Right renal pelvis (tissue), 4 donors: ENCODE data around the gene ARL15. TPM values are rescaled to one million over a fixed set of nuclear protein-coding genes. Genes with fewer than 3 reads are reported as not detected.

Experiments used
- DNase-seq, 4 donors: peaks; one replicate each; pipeline ENCODE4 v3.0.0-alpha.2; 2013; ENCODE audit warnings: low read depth in 4 of 4, low spot score in 3 of 4, missing footprints in 1 of 4
- polyA plus RNA-seq, 4 donors: library from polyadenylated mRNA; unstranded; fragments of 120-200 nt; gene quantifications; one replicate each; pipeline ENCODE4 v1.2.1, GENCODE V29; 2013; ENCODE audit not compliant: insufficient read length in 4 of 4

Gene ARL15
- polyA plus RNA-seq, 4 donors = 28.3 to 38.5 (median 36.5) TPM

GRCh38 chr5:54254482-54255198, 55.7 kb downstream of the ARL15 start:
- DNase-seq = no peak

DNA sequence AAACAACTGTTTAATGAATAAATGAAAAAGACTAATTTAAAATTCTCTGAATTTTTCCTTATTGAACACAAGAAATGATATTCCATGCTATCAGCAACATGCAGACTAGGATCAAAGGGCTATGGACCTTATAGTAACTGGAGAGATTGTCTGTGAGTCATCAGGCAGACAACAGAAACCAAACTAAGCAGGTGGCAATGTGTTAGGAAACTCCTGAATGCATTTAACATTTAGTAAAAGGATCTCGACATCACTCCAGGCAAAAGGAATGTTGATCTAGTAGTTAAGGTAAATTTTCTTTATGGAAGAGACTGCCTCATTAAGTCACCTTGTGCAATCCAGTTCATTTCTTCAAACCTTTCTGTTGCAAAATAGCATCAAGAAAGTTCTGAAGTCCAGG, 58.4 kb downstream of the ARL15 start:
- DNase-seq = no peak

DNA sequence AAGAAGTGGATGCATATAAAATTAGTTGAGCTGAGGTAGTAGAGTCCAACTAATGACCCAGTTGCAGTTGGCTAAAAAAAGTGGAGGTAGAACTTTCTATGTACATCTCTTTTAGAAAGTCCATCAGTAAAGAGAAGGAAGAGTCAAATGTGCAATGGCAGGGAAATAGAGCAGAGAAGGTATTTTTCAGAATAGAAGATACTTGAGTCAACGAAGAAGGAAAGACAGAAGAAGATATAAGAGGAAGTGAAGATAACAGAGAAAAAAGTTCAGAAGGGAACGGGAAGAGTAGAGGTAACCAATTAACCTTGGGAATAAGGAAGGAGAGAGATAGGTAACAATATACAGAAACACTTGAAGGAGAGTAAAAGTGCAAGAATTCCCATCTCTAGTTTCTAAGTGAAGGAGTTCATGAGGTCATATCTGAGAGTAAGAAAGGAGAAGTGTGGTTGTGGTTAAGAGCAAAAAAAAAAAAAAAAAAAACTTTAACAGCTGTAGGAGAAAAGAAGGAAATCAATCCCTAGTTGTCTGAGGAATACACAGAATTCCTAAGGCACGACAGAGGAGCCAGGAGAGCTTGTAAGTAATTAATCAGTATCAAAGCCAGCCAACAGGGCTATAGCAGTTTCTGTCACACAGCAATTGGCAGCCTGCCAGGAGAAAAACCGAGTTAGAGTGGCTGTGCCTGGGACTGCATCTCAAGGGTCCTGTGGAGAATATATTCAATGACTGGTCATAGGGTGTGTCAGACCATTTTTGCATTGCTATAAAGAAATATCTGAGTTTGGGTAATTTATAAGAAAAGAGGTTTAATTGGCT, 61.0 kb downstream of the ARL15 start:
- no peak for DNase-seq

DNA sequence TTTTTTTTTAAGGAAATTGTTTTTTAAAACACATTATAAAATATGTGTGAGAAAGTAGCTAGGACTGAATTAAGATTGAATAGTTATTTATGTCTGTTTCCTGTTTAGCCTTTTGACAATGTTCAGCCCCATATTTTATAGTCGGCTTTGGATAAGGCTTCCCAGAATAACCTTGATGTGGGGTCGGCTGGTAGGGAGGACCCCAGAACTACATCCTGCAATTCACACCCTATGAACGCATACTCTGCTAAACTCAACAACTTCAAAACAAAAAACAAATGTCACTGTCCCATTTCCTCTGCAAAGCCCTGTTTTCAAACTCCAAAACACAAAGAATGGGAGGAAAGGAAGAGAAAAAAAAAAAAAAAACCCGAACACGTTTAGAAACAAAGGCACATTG, 63.1 kb downstream of the ARL15 start:
- DNase-seq = no peak

DNA sequence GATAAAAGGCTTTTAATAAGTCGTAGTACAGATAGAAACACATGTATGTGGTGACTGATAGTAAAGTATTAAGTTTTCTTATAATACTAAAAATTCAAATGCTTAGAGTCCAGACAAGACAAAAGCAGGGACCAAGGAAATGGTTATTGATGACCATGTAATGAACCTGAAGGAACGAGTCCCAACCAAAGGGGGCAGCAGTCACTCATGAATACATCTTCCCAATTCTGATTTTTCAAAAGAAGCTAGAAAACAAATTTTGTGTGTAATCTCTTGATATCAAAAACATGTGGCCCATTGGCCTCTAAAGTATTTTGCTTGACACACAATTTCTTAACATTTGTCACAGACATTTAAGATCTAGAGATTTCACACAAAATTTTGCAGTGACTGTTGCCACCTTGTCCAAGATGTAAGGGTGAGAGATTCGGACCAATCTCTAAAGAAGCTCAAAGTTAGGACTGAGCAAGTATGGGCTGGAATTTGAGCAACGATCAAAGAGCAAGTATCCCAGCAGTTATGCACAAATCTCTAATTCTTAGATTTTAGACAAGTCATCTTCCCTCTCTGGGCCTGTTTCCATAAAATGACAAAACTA, 66.8 kb downstream of the ARL15 start:
- no peak for DNase-seq

- DNase-seq = no peak
These were observed 68.1 kb downstream of the ARL15 start for GRCh38 chr5:54242297-54242696.

DNA sequence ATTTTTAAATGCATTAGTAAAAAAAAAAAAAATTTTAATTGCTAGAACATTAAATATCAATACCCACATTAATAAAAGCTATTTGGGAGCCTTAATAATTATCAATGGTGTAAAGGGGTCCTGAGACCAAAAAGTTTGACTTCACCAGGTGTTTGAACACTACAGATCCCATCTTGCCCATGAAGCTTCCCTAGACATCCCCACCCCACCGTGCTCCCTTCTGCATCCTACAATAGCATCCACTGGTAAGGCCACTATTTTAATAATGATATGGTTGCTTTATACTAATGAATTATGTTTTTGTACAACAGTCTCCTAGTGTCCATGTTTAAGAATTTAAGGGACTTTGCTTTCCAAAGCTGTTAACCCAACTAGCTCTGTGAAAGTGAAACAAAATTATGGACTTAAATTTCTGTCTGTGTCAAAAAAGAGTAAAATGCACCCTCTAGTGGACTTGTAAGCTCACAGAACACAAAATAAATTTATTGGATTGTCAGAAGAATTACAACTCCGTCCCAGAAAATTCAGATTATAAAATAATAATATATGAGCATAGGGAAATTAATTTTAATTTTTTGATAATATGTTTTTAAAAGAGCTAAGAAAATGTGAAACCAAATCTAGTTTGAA, 76.0 kb downstream of the ARL15 start:
- DNase-seq = no peak

DNA sequence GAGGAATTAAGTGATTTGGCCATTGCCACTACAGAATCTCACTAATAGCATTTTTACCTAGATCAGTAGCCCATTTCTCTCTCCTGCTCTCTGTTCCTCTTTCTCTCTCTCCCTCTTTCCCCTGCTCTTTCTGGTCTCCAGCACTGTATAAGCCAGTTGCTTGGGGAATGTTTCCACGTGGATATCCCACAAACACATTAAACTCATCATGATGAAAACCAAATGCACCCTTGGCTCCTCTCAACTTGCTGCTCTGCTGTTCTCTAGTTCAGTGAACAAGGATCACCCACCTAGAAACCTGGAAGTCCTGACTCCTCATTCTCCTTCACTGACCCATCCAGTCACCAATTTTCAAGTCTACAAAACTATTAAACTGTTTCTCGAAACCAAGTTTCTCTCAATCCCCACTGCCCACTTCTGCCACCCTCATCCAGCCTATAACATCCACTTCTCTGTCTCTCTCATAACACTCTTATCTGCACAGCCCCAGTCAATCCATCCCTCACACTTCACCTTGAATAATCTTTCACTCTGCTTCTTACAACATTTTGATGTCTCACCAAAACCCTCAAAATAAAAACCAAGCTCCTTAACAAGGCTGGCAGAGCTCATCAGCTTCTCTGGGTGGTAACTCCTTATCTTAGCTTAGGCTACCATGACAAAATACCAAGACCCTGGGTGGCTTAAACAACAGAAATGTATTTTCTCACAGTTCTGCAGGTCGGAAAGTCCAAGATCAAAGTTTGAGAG, 79.3 kb downstream of the ARL15 start:
- DNase-seq = no peak

DNA sequence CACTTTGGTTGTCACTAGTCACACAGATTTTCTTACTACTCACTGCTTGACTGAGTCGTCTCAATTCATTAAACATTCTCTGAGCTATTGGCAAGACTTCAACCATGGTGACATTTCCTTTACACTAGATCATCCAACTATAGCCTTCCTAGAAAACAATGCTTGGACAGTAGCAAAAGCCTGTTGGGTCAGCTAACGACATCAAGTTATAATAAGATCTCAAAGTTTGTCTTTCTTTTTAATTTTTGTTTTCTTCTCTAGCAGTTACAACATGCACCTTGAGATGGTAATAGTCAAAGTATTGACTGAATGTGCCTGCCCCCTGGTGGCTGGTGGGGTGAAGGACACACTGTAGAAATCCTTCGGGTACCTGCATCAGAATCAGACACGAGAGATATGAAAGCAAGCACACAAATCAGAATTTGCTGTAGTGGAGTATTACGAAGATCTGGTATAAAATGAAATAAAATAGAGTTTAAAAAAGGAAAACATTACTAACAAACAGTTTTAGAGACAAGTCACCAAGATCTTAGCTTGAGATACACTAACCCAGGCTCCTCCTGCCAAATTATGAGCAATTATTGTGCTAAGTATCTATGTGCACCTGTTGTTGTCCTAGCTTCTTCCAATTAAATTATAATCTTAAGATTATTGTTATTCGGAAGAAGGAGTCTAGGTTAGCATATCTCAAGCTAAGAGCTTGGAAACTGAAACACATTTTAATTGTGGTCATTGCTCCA, 81.2 kb downstream of the ARL15 start:
- peak in 3 of 4 donors; percentile 47 to 53 (median 48) for DNase-seq

- no peak for DNase-seq
These were observed 82.6 kb downstream of the ARL15 start for GRCh38 chr5:54227759-54228158.

DNA sequence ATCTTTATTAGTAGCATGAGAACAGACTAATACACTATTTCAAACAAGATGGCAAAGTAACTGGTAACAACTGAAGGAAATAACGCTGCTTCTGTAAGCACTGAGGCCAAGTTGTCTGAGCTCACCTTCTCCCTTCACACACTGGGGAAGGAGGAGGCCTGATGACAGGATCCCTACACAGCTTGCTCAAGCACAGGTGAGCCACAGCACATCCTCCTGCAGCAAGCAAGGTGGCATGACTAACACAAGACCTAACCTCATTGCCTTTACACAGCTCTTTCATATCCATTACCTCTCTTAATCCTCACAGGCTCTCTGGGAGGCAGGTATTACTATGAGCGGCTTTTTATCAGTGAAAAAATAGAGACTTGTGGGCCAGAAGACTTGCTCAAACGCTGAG, 83.3 kb downstream of the ARL15 start:
- DNase-seq = no peak

GRCh38 chr5:54226215-54226614, 84.2 kb downstream of the ARL15 start:
- no peak for DNase-seq

DNA sequence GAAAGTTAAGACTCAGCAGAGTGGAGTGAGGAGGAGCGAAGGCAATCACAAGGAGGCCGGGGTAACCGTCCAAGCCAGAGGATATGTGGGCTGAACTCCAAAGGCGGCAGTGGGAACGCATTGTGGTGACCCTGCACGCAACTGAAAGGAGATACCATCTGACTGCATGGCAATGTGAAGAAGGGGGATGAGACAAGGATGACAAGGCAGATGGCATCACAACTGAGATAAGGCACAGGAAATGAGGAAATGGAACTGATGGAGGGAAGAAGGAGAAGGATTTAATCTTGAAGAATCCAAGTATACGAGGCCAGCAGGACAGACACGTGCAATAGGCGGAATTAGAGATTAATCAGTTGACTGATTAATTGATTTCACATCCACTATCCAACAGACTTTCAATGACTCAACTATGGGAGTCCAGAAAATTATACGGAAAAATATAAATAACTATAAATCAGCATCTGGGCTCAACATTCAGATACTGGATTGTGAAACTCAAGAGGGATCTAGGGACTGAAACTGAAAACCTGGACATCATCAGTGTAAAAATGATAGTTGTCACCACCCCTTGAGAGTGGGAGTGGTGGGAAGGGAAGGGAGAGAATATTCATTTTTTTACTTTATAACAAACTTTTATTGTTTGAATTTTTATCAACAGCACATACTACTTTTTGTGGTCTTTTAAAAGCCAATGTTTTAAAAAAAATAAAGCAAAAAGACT, 86.1 kb downstream of the ARL15 start:
- no peak for DNase-seq

DNA sequence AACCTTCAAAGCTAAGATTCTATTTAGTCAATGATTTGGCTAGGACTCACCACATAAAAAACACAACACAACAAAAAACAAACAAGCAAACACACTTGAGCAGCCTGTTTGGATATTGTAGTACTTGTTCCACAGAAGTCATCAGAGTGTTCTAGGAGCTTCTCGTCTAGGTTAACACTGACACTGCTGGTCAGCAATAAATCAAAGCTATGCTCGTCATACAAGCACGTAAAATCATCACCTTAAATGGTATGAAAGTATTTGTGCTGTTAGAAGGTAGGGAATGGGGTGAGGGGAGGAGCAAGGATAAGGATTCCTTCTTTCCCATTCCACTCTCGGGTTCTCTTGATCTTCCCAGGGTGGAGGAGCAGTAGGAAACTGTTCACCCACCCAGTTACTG, 88.0 kb downstream of the ARL15 start:
- no peak for DNase-seq

GRCh38 chr5:54221135-54221534, 89.2 kb downstream of the ARL15 start:
- DNase-seq = no peak

GRCh38 chr5:54220230-54221040, 89.9 kb downstream of the ARL15 start:
- DNase-seq = no peak

DNA sequence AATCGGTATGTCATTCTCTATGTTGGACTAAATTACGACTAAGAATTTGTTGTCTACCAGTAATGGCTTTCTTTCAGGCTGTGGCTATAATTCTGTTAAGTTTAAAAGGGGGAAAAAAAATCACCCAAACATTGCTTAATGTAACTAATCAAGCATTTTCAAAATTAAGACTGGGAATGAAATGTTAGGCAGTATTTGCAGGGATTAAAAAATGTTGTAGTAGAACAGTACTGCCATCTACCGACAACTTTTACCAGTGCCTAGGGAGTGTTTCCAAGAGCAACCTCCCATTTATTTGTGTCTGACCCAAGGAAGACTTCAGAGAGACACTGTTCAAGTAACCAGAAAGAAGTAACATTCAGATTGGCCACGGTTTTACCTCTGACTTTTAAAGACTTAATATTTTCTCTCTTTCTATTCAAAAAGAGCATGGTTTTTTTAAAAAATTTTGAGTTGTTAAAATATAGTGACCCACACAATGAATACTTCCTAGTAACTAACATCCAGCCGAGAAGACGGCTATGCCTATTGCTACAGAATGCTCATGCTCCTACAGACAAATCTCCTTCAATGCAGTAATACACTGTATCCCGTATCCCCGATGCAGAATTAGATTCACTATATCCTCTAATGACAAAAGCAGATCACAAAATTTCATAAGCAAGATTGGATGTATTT, 92.4 kb downstream of the ARL15 start:
- DNase-seq = peak; percentile 69 to 79 (median 74)

DNA sequence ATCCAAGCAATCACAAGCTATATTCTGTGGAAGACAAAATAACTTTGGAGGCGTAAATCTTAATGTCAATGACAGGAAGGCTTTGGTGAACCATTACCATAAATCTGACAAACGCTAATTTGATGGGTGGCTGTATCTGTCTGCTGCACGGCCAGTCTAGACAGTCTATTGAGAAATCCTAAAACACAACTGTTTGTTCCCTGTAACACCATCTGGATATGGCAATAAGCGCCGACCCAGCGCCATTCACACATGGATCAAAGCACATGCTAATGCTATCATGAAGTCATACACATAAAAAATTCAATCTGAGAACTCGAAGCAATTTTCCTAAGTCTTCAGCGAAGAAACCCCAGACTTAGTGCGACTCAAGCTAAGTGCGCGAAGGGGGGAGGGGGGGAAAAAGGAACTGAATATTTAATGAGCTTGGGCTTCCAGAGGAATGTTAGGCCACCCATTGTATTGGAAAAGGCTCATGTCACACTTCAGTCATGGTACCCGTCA, 95.1 kb downstream of the ARL15 start:
- DNase-seq = no peak
